Left lobe of liver (tissue), 2 donors: Measurements from ENCODE around the gene JOSD1. TPM values are rescaled to one million over a fixed set of nuclear protein-coding genes. Genes with fewer than 3 reads are reported as not detected.

Source experiments
- ATAC-seq: fragments of 200-7000 bp; cut with Tn5 transposase; one replicate; pipeline ENCODE4 v1.9.1; 2020; ENCODE audit warnings: mild to moderate bottlenecking, moderate library complexity
- DNase-seq: peaks from one replicate; pipeline ENCODE4 v3.0.0-alpha.2; 2020; ENCODE audit warnings: low spot score
- total RNA-seq: library from RNA; stranded (reverse); gene quantifications from one replicate; pipeline ENCODE4 v1.2.1, GENCODE V29; 2021
- donor health status: DM: no; HTN: no; CAD: no; lungs with moderate emphysema.
- donor health status: DM: no; HTN: yes; CAD: no.

The JOSD1 gene
- total RNA-seq, 1 donor from 2014 or later, result 16.6 TPM

- DNase-seq, result peak; percentile 87
- peak; percentile 51 for ATAC-seq
Measured at GRCh38 chr22:38733724-38734381, 33.1 kb upstream of the JOSD1 start.

- DNase-seq, result peak; percentile 68
Measured at GRCh38 chr22:38733329-38733723, 32.6 kb upstream of the JOSD1 start.

GRCh38 chr22:38732251-38732815, 31.6 kb upstream of the JOSD1 start:
- ATAC-seq, result peak; percentile 68
- peak; percentile 88 for DNase-seq

More at GRCh38 chr22:38733329-38733723, 32.6 kb upstream of the JOSD1 start:
- ATAC-seq, result peak; percentile 55

GRCh38 chr22:38731703-38732161, 31.0 kb upstream of the JOSD1 start:
- DNase-seq (peak; percentile 54), ATAC-seq (peak; percentile 0)

- ATAC-seq (no peak), DNase-seq (no peak)
Measured at GRCh38 chr22:38730411-38730871, 29.7 kb upstream of the JOSD1 start.

- ATAC-seq, result no peak
- no peak for DNase-seq
Measured at GRCh38 chr22:38729946-38730345, 29.2 kb upstream of the JOSD1 start.

GRCh38 chr22:38728871-38729796, 28.4 kb upstream of the JOSD1 start:
- DNase-seq (no peak), ATAC-seq (no peak)

GRCh38 chr22:38727530-38728451, 27.0 kb upstream of the JOSD1 start:
- DNase-seq (no peak), ATAC-seq (no peak)

GRCh38 chr22:38727123-38727522, 26.4 kb upstream of the JOSD1 start:
- no peak for ATAC-seq

GRCh38 chr22:38725900-38726655, 25.3 kb upstream of the JOSD1 start:
- ATAC-seq, result no peak
- DNase-seq, result no peak

More at GRCh38 chr22:38727123-38727522, 26.4 kb upstream of the JOSD1 start:
- no peak for DNase-seq

GRCh38 chr22:38724926-38725571, 24.3 kb upstream of the JOSD1 start:
- ATAC-seq, result peak; percentile 89
- DNase-seq, result peak; percentile 65

- no peak for ATAC-seq
- DNase-seq, result no peak
Measured at GRCh38 chr22:38724176-38724575, 23.4 kb upstream of the JOSD1 start.

GRCh38 chr22:38721551-38721950, 20.8 kb upstream of the JOSD1 start:
- no peak for ATAC-seq
- DNase-seq, result no peak

- DNase-seq (no peak), ATAC-seq (no peak)
Measured at GRCh38 chr22:38720350-38720749, 19.6 kb upstream of the JOSD1 start.

- no peak for DNase-seq
- ATAC-seq, result no peak
Measured at GRCh38 chr22:38719196-38719595, 18.5 kb upstream of the JOSD1 start.

- peak; percentile 56 for ATAC-seq
- no peak for DNase-seq
Measured at GRCh38 chr22:38718414-38718813, 17.7 kb upstream of the JOSD1 start.

GRCh38 chr22:38717244-38717643, 16.5 kb upstream of the JOSD1 start:
- ATAC-seq (no peak), DNase-seq (no peak)

- ATAC-seq (no peak), DNase-seq (no peak)
Measured at GRCh38 chr22:38716826-38717225, 16.1 kb upstream of the JOSD1 start.

- ATAC-seq, result no peak
- no peak for DNase-seq
Measured at GRCh38 chr22:38716271-38716670, 15.5 kb upstream of the JOSD1 start.
